ENCODE results near the gene ERCC4.

ERCC4 gene

DNA sequence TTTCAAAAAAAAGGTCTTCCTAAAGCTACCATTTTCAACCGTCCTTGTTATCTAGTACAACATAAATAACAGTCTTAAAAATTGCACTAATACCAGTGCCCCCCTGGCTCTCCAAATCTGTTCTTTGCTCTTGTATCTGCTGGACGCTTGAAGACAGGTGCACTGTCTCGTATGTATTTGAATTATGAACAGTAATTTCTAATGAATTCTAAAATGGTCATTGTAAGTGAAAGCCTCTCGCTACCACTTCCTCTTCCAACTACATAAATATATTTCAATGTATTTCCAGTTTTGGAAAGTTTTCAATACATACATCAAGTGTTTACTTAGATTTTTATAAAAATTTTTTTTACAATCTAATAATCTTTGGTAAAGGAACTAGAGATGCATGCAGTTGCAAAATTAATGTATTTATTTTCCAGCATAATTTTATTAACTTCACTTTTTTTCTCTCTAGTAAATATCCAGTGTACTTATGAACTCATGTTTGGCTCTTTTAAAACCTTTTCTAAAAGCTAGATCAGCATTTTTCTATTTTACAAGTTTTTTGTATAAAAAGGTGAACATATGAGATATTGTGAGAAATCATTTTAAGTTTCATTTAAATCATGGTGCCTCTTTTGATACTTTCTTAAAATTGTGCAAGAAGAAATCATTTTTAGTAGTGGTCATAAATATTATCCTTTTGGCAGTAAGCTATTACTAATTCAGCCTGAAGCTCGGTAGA, 31.0 kb downstream of the ERCC4 start:
- no peak for DNase-seq

DNA sequence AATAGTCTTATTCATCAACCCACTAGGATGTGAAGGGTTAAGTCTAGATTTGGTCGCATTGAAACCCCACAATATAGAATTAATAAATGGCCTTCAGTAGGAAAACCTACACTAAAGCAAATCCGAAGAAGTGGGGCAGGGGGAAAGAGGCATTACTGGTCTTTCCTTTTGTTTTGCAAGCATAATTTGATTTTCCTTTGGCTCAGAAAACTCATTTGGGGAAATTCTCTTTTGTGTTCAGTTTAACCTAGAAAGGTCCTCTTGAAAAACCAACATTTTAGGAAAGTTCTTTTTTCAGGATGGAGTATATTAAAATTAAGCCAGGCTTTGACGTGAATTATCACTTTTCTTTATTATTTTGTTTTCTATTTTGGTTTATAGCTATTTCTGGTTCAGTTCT, 31.7 kb downstream of the ERCC4 start:
- DNase-seq, result no peak

DNA sequence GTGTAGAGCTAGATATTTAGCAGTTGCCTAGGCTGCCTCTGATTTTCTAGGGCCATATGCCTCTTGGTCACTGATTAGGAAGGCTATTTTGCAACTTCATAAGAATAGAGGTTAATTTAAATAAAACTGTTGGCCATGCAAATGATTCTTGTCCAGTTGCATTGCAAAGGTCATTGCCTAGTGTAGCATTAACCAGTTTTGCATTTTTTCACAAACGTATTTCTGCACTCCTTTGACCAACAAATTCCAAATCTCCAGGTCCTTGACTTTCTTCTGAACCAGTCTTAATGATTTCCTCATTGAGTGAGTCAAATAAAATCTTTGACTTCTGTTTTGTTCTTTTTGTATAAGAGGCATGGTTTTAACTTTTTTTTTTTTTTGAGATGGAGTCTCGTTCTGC, 33.5 kb downstream of the ERCC4 start:
- no peak for DNase-seq

DNA sequence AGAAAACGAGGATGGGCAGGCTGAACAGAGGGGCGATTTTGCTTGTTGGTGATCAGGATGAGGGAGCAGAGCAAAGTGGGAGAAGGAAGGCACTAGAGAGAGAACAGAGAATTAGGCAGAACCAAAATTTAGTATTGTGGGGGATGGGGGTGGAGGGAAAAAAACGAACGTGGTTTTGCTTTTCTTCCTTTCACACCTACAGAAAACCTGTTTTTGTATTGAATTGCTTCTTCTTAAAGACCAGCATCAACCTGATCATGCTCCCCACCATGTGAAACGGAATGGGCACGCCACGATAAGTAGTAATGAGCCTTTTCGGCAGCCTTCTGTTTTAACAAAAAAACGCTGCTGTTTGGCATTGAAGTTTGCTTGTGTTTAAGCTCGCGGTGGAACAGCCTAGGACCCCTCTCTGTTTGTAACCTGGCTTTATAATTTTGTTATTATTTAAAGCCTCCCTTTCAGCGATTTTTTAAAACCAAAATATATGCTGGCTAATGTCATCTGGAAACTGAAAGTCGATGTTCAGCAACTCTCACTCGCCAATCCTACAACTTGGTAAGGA, 36.8 kb downstream of the ERCC4 start:
- DNase-seq, result no peak

DNA sequence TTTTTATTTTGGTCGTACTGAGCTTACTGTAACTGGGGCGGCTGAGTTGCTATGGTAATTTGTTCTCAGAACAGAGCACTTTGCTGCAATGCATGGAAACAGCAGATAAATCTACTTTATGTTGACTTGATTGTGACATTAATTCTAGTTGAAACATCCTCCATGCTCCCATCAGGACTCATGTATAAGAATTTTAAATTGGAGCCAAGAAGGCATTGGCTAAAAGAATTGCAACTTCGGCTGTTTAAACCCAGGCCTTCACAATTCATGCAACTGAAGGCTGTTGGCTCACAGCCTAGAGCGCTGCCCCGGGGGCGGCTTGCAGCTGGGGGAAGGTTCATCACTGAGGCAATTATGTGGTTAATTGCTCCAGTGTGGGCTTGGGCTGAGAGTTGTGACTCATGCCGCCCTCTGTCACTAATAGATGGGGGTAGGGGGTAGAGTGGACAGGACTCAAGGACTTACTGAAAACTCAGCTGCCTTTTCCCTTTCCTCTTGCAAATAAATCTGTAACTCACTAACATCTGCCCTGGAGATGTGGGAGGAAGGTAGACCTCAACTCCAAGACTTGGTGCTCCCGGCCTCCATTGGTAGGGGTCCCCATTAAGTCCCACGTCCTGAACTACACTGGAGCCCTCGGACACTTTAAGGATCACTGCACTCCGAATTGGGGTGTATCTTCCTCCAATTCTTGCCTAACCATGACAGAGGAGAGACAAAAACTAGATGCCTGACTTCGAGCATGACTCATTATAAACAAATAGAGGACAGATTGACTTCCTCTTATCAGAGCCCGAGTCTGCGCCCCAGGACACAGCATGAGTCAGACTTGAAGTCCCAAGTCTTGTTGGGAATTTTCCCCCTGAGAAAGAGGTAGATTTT, 37.5 kb downstream of the ERCC4 start:
- peak; percentile 71 for DNase-seq

DNA sequence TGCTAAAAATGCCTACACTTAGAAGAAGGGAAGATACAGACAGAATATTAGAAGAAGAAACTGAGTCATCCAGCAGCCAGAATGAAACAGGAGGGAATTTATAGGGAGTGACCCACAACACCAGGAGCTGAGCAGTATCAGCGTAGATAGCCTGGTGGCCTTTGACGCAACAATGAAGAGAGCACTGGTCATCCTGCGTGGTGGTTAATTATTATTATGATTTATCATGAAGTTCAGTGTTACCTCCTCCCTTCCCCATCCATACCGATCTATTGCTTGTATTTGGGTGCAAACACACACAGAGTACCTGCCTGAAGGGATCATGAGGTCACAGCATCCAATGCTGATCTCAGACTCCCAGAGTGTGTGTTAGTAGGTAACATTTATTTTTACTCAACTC, 38.5 kb downstream of the ERCC4 start:
- DNase-seq, result no peak

DNA sequence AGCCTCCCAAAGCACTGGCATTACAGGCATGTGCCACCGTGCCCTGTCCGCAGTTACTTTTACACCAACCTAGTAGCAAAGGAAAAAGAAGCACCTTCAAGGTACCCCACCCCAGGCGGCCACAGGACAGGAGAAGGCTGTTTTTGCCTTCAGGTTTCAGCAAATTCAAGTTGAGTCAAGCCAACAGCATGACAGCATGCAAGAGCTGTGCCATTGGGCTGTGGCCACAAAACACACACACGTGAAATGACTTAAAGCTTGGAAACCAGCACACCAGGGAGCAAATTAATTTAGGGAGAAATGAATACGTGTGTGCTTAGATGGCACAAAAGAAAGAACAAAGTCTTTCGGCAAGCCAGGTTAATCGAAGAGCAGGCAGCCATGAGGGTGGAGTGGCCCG, 39.7 kb downstream of the ERCC4 start:
- no peak for DNase-seq

DNA sequence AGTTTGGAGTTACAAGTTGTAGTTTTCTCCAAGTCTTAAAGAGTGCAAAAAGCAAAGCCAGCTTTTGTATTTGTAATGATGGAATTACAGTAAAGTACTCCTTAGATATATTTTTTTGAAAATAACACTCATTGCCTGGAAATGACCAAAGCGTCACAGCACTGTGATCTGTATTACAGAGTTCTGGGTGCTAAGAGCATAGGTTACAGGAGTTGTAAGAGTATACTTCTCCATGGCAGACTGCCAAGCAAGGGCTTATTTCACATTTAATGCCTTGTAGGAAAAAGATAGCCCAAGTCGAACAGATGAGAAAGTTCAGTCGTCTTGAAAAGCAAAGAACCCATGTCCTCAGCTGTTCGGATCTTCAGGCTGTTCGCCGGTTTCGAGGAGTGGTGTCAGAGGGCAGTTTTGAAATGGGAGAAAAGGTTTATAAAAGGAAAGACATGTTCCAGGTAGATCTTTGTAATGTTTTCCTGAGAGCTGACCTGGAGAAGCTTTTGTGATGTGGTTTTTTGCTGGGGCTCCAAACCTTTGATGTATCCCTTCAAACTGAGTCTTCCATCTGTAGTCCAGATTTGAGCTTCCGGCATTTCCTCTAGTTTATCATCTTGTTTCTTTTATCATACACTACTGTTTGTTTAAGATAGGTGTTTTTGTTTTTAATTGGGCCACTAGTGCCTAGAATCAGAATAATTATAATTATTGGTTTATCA, 41.3 kb downstream of the ERCC4 start:
- DNase-seq, result no peak

DNA sequence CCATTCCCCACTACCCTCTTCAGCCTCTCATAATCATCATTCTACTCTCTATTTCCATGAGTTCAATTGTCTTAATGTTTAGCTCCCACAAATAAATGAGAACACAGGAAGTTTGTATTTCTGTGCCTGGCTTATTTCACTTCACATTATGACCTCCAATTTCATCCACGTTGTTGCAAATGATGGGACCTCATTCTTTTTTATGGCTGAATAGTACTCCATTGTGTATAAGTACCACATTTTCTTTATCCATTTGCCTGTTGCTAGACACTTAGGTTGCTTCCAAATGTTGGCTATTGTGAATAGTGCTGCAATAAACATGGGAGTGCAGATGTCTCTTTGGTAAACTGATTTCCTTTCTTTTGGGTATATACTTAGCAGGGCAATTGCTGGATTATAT, 42.3 kb downstream of the ERCC4 start:
- DNase-seq, result no peak

DNA sequence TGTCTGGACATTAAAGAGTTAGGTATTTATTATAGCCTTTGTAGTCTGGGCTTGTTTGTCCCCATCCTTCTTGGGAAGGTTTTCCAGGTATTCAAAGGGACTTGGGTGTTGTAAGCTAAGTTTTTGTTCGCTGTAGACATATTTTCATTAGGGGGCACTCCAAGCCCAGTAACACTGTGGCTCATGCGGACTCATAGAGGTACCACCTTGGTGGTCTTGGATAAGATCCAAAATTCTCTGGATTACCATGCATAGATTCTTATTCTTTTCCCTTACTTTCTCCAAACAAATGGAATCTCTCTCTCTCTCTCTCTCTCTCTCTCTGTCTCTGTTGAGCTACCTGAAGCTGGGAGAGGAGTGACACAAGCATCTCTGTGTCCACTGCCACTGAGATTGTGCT, 48.9 kb downstream of the ERCC4 start:
- no peak for DNase-seq

DNA sequence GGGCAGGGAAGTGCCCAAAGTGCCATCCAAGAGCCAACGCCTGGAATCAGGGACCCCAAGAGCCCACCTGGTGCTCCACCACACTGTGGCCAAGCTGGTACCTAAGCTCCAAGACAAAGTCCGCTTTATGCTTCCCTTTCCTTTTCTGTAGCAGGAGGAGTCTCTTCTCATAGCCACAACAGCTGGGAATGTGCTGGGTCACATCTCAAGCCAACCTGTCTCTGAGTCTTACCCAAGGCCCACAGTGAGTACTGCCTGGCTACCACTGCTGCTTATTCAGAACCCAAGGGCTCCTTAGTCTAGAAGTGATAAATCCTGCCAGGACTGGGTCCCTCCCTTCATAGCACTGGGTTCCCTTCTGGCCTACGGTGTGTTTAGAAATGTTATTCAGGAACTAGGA, 49.8 kb downstream of the ERCC4 start:
- no peak for DNase-seq

DNA sequence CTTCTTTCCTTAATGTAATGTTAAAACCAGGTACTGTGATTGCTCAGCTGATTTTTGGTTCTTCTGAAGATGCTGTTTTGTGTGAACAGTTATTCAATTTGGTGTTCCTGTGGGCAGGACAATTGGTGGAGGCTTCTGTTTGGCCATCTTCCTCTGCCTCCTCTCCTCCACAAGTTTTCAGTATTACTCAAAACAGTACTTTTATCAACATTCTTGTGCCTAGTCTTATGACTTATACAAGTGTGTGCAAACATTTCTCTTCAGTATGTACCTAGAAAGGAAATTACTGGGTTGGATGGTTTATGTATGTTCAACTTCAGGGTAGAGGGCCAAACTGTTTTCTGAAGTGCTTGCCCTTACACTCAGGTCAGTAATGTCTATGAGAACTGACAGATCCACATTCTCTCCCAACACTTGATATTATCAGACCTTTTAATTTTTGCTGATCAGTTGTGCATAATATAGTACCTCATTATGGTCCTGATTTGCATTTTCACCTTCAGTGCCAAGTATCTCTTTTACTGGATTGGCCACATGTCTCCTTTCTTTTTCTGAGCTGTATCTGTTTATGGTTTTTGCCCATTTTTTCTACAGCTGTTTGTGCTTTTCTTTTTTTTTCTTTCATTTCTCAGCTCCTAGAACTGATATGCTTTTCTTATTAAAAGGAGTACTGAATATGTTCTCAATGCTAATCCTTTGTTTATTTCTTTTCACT, 50.9 kb downstream of the ERCC4 start:
- DNase-seq, result no peak

DNA sequence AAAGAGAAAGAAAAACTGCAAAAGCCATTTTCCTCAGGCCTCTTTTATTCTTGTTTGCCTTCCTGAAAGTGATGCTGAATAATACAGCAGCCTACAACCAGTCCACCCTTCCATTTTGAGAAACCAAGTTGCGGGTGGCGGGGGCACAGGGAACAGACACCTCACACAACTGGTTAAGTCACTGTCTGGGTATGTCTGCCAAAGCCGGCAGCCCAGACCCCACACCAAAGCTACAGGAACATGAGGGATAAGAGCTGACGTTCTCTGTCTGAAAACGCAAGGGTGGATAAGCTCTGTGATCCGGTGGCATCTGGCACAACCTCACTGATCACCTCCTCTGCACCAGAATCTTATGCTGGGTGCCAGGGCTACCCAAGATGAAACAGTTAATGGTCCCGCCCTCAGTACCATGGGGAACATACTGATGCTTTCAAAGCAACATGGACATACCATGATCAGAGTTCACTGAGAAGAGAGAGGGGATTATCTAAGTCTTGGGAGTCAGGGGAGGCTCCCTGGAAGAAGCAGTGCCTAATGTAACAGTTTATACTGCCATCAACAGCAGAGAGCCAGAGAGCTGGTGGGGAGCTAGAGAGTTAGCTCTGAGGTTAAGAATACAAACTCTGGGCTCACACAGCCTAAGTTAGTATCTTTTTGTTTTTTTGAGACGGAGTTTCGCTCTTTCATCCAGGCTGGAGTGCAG, 53.5 kb downstream of the ERCC4 start:
- no peak for DNase-seq

DNA sequence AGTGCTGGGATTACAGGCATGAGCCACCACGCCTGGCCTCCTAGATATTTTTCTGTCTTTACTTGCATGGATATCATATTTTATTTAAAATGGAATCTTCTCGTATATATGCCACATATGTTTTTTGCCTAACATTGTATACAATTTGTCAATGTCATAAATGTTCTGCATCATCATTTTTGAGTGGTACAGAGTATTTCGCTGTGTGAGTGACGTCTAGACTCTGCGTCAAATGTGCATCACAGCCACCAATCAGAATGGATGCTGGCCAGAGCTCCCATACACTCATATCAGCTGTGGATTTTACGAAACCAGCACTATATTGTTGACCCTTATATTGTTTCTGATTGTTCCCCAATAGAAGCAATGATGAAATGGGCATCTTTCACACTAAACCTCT, 57.2 kb downstream of the ERCC4 start:
- no peak for DNase-seq

DNA sequence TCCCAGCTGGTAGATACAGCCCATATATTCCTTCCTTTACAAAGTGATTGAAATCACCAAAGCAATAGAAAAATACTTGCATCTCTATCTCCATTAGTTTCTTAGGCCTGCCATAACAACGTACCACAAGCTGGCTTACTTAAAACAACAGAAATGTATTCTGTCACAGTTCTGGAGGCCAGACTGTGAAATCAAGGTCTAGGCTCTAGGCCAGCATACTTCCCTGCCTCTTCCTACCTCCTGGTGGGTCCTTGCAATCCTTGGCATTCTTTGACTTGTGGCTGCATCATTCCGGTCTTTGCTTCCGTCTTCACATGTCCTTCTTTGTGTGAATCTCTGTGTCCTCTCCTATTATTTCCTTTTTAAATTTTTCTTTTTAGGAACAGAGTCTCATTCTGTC, 62.5 kb downstream of the ERCC4 start:
- DNase-seq, result no peak

DNA sequence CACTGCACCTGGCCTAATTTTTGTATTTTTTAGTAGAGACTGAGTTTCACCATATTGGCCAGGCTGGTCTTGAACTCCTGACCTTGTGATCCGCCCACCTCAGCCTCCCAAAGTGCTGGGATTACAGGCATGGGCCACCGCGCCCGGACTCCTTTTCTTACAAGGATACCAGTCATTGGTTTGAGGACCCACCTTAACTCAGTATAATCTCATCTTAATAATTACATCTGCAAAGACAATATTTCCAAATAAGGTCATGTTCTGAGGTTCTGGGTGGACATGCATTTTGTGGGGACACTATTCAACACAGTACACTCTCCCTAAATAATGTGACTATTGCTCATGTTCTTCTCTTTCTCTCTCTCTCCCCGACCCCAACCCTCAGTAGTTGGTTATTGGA, 63.7 kb downstream of the ERCC4 start:
- no peak for DNase-seq

DNA sequence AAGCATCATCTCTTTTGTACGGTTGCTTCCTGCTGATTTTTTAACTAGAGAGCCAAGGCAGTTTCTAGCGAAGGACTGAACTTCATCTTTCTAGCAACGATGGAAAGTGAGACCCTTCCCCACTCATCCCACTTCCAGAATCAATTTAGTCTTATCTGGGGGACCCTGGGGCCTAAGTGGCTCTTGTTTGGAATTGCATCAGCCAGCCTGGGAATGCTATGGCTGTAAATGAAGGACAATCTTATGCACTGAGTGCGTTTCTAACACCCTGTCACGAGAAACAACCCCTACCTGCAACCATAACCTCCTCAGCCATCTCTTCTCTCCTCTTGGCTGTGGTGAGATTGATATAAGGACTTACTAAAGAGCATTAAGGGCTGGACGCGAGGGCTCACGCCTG, 64.8 kb downstream of the ERCC4 start:
- DNase-seq, result no peak

DNA sequence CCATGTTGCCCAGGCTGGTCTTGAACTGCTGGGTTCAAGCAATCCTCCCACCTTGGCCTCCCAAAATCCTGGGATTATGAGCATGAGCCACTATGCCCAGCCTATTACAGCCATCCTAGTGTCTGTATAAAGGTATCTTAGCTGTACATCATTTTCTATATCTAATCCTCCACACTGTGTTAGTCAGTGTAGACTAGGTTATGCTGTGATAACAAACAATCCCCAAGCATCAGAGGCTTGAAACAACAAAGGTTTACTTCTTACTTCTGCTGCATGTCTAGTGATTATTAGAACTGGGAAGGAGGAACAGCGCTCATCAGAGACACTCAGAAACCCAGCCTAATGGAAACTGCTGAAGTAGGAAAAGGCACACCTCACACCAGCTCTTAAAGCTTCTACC, 68.1 kb downstream of the ERCC4 start:
- DNase-seq, result no peak

DNA sequence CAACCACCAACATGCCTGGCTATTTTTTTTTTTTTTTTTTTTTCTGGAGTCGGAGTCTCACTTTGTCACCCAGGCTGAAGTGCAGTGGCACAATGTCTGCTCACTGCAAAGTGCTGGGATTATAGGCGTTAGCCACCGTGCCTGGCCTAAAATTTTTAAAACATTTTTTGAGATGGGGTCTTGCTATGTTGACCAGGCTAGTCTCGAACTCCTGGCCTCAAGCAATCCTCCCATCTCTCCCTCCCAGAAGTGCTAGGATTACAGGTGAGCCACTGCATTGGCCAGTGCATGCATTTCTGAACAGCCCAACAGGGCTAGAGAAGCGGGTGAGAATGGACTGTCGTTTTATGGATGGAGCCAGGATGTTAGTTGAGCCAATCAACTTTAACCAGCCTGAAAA, 72.4 kb downstream of the ERCC4 start:
- no peak for DNase-seq

DNA sequence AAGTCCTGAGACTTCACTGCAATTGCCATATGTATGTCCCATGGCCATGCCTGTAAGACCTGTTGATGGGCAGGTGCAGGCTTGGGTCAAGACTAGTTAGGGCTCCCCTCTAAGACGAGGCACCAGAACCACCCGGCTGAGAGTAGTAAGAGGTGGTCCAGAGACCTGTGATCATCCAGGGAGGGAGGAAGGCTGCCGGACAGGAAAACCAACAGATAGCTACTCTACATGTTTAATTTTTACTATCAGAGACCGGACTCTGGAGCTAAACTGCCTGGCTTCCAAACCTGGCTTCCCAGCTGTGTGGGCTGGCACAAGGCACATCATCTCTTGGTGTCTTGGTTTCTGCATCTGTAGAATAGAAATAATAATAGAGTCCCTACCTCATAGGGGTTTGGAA, 73.0 kb downstream of the ERCC4 start:
- no peak for DNase-seq

DNA sequence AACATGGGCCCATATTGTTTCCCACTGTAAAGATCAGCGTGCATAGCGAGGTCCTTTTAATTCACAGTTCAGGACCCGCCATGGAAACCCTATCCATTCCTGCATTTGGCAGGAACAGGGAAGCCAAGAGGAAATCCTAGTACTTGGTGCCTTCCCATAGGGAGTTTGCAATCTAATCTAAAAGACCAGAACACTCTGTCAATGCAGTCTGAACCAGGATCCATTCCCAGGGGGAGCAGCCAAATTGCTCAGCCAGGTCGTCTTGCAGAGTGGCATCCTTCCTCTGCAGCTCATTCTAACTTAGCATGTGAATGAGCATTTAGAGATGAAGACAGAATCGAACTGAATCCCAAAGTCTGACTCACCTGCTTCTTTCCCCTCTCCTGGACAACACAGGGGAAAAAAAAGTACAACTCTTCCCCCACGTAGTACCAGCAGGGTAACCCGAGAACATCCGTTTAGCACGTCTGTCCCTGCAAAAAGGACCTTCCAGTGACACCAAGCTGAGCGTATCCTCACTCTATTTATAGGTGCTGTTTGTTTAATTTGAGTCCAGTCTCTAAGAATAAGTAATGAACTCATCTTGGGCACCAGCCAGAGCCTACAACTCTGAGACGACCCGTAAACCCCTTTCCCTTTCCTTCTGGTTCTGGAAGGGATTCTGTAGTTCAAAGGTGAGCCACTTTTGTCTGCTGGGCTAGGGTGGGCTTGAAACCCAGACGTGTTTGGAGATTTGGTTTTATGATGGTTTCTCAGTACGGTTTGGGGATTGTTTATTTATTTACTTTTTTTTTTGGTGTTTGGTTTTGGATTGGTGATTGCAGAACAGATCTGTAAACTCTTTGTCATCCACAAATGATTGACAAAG, 74.5 kb downstream of the ERCC4 start:
- DNase-seq, result no peak
